CD4-positive, alpha-beta T cell treated with Interferon gamma for 1 hour (primary cell): Measurements from ENCODE around the gene WIPF2.
"Not testable (repeated sequence)": the region's sequence is repeated elsewhere in the genome, so short reads cannot be mapped to it uniquely, and the experiment has no call there.

Experiments
- DNase-seq: peaks from one replicate; pipeline ENCODE4 v3.0.0-alpha.2; 2020

The WIPF2 gene

DNA sequence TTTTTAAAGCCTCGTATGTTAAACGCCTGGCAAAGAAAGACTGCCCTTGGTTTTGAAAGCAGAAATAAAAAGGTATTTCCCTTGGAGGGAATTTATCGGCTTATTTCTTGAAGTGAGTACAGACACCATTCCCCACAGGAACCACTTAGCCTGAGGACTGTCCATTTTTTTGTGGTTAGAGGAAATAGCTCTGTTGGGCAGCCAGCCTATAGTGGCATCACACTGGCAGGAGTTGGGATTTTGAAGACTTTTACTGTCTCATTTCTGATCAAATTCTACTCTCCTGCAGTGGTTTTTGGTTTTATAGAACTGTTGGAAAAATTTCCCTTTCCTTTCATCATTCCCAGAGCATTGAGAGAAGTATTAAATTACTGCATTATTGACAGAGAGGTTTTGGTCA, 34.5 kb downstream of the WIPF2 start:
- no peak for DNase-seq

DNA sequence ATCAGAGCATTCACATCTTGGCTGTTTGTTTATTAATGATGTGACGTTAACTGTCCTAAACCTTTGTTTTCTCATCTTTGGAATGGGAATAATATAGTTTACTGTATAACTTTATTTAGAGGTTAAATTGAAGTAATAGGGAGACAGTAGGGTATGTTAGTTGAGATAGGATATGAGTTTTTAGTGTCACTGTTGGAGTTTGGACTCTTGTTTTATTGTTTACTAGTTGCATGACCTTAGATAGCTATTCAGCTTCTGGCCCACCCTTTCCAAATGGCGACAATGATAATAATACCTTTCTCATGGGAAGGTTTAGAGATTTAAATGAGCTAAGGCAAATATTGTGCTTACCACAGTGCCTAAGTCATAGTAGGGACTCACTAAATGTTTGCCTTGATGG, 40.4 kb downstream of the WIPF2 start:
- DNase-seq, result no peak

DNA sequence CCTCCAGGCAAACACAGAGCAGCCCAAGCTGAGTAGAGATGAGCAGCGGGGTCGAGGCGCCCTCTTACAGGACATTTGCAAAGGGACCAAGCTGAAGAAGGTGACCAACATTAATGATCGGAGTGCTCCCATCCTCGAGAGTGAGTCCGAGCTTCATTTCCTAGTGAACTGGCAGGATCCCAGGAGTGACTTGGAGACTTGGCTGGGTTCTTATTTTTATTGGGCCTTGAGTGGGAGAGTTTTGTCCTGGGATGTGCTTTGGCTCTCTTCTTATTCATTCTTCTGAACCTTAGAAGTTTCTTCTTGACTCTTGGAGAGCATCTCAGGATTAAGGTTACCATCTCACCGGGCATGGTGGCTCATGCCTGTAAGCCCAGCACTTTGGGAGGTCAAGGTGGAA, 41.4 kb downstream of the WIPF2 start:
- DNase-seq, result no peak

DNA sequence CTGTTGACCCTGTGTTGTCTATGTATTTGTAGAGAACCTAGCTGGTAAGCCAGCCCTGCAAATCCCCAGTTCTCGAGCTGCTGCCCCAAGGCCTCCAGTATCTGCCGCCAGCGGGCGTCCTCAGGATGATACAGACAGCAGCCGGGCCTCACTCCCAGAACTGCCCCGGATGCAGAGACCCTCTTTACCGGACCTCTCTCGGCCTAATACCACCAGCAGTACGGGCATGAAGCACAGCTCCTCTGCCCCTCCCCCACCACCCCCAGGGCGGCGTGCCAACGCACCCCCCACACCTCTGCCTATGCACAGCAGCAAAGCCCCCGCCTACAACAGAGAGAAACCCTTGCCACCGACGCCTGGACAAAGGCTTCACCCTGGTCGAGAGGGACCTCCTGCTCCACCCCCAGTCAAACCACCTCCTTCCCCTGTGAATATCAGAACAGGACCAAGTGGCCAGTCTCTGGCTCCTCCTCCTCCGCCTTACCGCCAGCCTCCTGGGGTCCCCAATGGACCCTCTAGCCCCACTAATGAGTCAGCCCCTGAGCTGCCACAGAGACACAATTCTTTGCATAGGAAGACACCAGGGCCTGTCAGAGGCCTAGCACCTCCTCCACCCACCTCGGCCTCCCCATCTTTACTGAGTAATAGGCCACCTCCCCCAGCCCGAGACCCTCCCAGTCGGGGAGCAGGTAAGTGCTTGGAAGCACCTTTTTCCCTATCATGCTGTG, 45.5 kb downstream of the WIPF2 start:
- DNase-seq, result no peak

DNA sequence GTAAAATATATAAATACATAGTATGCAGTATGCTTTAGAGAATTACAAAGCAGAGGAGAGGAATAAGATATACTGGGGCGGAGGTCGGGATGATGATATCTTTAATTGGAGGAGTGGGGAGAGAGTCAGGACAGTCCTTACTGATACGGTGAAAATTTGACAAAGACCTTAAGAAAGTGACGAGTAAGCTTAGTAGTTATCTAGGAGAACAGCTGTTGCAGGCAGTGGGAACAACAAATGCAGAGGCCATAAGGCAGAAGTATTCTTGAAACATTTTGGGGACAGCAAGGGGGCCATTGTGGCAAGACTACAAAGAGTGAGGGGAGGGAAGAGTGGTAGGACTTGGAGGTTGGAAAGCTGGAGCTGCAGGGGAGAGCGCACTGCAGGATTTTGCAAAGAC, 46.2 kb downstream of the WIPF2 start:
- DNase-seq, result no peak

DNA sequence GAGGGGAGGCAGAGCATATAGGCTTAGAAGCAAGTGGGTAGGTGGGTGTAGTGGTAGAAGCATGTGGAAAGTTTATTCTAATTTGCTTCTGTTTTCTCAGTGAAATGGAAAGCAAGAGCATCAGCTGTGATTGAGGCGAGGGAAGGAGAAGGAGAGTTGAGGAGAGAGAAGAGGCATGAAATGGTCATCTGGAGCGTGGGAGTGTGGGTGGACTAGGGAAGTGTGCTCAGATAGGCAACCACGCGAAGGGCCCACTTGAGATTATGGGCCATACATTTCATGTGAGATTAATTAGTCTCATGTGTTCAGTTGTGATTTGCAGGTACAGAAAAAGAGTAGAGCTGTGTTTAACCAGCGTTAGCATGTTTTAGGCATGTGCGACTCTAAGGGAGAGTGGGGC, 47.8 kb downstream of the WIPF2 start:
- no peak for DNase-seq

DNA sequence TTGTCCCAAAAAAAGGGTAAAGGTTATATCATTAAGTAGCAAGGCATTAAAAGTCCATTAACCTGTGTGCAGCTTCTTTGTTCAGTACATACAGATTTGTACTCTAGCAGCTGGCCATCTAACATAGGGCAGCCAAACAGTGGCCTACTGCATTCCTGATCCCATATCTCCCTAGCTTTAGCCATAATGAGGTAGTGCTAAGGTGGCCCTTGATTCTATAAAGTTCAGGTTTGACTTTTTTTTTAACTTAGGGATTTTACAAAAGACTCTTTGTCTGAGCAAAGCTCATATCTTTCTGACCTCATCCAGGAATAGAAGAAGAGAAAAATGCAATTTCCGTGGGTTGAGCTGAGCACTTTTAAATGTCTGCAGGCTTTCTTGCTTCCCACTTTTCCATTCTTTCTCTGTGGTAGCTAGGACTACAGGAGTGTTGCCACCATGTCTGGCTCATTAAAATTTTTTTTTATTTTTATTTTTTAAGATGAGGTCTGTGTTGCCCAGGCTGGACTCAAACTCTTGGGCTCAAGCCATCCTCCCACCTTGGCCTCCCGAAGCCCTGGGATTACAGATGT, 49.1 kb downstream of the WIPF2 start:
- DNase-seq, result no peak

DNA sequence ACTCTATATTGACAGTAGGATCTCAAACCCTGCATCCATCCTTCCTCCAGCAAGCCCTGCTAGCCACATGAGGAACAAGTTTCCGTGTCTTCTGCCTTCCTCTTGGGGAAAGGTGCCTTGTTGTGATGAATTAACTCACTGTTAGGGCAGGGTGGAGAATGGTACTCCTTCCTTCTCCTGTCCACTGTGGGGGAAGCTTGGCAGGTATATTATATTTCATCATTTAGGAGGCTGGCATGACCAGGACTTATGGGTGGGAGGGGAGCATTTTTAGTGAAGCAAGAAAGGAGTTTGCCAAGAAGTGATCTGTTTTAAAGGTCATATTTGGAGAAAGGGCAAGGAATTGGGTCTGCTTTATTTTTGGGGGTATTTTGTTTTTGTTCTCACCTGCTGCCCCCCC, 59.3 kb downstream of the WIPF2 start:
- DNase-seq, result no peak

DNA sequence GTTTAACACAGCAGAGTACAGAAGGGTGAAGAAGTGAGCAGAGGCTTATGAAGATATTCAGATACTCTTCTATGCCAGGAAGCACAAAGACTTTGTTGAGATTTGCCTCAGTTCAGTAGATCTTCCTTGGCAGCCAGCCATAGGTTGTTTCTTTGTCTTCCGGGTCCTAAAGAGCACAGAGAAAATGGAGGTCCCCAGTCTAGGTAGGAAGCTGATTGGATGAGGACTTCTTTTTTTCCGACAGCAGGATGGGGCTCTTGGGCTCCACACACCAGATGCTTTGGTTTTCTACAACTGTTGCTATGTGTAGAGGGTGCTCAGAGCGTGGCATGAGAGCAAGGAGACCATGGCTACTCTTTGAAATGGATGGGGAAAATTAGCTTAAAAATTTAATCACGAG, 60.3 kb downstream of the WIPF2 start:
- no peak for DNase-seq

DNA sequence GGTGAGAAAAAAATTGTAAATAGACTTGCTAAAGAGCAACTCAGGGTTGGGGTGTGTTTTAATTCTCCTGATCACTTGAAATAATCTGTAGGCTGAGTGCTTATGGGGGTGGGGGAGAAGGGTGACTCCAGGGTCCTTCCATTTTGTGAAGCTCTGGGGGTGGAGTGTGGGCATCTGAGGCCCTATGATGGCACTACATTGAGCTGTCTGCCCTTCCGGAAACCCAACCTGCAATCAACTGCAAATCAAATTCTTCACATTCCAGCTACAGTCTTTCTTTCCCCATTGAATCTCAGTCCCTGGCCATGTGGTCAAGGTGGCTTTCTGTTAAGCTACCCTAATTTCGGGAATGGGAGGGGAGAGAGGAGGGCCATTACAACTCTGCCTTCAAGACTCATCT, 62.6 kb downstream of the WIPF2 start:
- DNase-seq, result no peak

DNA sequence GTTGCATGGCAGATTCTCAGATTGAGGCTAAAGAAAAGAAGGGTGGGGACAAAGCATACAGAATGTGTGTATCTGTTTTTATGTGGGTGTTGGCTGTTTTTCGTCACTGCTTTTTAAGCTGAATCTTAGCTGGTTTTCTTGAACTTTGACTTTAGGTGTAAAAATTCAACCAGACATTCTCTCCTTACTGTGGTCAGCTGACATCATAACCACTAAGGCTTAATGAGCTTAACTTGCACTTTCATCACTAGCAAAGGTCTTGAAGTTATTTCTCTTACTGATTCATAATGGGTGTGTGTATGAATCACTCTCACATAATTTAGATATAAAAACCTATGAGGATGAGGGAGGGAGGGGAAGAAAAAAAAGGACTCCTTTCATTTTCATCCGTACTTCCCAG, 64.6 kb downstream of the WIPF2 start:
- no peak for DNase-seq

DNA sequence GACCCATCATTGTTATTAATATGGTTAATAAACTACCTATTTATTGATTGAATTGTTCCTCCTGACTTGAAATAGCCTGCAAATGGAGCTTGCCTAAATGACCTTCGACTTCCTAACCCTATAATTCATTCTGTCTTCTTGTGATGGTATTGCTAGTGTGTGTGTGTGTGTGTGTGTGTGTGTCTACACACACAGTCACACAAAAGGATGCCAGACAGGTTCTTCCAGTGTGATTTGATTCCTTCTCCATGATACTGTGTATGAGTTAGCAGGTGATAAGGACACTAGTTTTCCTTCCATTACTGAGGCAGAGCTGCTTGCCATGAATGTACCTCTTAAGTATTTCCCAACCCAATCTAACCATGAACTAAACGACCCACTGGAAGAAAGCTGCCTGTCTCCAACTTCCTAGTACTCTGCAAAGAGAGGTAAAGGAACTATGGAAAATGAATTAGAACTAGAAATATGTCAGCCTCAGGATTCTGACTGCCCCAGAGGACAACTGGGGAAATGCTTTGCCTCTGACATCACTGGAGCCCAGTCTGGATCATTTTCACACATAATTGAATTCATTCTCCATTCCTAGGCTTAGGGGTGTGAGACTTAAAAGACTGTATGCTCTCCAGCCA, 65.1 kb downstream of the WIPF2 start:
- DNase-seq, result no peak

DNA sequence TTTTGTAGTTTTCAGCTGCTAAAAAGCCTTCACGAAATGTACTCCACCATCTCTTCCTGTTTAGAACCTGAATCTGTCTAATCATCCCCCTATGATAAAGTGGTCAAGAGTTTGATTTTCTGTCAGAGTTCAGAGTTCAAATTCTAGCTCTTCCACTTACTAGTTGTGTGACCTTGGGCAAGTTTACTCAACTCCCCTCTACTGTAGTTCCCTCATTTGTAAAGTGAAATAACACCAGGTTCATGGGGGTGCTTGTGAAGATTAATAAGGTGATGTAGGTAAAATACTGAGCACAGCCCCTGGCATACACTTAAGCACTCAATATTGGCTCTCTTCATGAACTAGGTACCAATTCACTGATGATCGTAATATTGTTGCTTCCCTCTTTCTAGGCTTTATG, 67.4 kb downstream of the WIPF2 start:
- DNase-seq, result no peak

DNA sequence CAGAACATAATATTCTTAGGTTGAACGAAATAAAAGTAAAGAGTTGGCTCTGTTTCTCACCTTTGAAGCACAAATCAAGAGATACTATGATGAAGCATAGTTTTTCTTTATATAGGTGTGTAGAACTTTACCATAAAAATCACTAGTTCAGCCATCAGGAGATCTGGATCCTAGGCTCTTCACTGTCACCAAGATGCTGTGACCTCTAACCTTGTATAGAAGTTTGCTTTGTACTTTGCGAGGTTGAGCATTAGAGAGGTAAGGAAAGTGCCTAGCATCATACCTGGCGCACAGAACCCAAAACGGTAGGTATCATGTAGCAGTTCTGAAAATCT, 68.0 kb downstream of the WIPF2 start:
- no peak for DNase-seq

DNA sequence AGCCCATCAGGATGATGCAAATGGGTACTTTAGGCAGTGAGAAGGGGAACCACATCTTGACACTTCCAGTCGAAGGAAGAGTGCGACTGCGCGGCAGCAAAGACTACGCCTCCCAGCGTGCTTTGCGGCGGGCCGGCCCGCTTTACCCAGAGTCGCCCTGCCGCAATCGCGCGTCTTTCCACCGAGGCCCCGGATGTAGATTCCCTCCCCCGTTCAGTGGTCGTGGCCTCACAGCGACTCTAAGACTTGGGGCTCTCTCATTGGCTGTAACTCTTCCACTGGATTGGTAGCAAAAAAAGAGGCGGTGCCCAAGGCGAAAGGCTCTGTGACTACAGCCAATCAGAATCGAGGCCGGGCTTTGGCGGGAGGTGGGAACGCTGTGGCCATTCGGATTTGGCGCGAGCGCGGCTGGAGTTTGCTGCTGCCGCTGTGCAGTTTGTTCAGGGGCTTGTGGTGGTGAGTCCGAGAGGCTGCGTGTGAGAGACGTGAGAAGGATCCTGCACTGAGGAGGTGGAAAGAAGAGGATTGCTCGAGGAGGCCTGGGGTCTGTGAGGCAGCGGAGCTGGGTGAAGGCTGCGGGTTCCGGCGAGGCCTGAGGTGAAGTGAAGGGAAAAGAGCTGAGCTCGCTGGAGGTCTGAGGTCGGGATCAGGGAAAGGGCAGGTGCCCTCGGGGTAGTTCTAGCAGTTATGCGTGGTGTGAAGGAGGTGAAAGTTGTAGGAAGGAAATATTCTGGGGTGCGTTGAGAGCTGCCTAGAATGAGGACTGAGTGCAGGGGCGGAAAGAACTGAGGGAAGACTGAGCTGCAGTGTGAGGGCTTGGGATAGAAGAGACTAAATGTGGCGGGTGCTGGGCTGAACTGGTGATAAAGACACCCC, 68.6 kb downstream of the WIPF2 start, which contains the start of gene CDC6:
CDC6 (plus strand) TSS at position 386 of the 876 bp plus-strand sequence. CDS start 1,542 bp downstream, outside the sequence.
- peak; percentile 99 for DNase-seq

DNA sequence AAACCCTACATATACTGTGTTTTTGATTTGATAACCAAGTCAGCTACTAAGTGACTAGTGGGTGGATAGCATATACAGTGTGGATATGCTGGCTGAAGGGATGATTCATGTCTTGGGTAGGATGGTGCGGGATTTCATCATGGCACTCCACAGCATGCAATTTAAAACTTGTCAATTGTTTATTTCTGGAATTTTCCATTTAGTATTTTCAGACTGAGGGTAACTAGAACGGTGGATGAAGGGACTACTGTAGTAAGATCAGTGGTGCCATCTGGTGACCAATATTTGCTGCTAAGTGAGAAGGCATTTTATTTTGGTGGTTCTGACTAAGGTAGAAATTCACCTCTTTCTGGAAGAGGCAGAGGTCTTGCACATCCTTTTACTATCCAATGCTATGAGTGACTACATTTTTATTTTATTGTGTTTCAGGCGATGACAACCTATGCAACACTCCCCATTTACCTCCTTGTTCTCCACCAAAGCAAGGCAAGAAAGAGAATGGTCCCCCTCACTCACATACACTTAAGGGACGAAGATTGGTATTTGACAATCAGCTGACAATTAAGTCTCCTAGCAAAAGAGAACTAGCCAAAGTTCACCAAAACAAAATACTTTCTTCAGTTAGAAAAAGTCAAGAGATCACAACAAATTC, 71.7 kb downstream of the WIPF2 start:
- no peak for DNase-seq

DNA sequence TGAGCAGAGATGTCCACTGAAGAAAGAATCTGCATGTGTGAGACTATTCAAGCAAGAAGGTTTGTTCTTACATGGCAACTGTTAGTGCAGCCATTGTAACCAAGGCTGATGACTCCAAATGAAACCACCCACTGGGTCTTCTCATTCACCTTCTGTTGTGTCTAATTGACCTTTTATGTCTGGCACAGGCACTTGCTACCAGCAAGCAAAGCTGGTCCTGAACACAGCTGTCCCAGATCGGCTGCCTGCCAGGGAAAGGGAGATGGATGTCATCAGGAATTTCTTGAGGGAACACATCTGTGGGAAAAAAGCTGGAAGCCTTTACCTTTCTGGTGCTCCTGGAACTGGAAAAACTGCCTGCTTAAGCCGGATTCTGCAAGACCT, 72.2 kb downstream of the WIPF2 start:
- no peak for DNase-seq

DNA sequence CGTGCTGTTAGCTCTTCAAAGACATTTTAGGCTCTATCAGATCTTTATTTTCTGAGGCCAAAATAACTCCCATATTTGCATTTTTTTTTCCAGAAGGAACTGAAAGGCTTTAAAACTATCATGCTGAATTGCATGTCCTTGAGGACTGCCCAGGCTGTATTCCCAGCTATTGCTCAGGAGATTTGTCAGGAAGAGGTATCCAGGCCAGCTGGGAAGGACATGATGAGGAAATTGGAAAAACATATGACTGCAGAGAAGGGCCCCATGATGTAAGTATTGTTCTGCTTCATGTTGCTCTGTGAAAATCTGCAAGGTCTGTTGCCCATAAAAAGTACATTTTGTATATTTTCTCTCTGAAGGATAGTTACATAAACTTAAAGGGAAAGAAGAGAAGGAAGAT, 74.3 kb downstream of the WIPF2 start:
- no peak for DNase-seq

DNA sequence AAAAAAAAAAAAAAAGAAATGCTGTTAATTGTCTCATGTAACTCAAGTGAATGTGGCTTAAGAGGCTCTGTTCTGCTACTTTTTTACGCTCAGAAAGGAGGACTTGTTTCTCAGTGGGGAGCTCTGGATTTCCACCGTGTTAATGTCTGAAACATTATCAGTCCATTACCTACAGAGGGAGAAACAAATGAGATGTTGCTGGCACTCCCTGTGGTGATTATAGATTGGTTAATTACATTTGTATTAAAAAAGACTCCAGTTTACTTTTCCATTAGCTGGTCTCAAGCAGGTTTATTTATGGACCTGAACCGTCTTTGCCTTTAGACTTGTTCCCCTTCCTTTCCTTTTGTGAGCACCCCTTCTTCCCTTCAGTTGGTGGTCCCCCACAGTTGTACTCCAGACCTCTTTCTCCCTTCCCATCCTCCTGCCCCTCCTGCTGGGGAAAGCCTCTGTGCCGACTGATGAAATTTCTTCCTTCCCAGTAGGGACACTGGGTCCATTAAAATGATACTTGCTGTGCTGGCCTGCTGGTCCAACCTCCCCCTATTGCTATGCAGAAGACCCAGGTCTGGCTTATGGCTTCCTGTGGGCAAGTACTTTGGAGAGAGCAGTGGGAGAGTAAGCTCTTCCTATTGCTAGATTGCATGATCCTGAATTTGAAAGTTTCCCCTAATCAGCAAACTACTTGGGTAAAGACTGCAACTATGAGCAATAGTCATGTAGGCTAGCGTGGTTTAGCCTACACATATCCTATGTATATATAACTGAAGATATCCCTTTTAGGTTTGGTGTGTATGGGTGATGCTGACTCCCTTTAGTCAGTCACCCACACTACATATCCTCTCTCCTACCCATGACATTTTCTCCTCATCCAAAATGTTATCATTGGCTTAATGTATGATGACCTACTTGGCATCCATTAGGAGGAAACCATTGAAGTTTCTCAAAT, 76.7 kb downstream of the WIPF2 start:
- no peak for DNase-seq

DNA sequence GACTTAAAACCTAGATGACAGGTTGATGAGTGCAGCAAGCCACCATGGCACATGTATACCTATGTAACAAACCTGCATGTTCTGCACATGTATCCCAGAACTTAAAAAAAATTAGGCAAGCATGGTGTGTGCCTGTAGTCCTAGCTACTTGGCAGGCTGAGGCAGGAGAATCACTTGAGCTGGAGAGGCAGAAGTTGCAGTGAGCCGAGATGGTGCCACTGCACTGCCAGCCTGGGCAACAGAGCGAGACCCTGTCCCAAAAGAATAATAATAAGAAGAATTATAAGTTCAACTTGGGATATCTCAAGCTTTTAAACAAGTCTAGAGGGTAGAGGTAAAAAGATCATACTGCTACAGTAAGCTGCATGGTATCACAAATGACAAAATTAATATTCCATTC, 78.4 kb downstream of the WIPF2 start:
- no peak for DNase-seq

DNA sequence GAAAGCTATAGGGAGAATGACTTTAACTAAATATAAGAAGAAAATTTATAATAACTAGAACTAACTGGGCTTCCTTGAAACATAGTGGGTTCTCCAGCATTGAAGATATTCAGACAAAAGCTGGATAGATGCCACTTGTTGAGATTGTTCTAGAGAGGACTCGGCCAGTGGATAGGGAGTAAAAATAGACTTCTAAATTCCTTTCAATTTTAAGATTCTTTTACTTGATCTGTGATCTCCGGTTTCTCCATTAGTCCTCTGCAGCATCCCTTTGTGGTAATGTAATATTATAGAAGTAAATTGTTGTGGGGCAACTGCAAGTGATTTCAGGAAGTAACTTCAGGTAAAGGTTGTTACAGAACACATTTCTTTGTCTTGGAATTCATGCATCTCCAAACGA, 79.6 kb downstream of the WIPF2 start:
- DNase-seq, result no peak

DNA sequence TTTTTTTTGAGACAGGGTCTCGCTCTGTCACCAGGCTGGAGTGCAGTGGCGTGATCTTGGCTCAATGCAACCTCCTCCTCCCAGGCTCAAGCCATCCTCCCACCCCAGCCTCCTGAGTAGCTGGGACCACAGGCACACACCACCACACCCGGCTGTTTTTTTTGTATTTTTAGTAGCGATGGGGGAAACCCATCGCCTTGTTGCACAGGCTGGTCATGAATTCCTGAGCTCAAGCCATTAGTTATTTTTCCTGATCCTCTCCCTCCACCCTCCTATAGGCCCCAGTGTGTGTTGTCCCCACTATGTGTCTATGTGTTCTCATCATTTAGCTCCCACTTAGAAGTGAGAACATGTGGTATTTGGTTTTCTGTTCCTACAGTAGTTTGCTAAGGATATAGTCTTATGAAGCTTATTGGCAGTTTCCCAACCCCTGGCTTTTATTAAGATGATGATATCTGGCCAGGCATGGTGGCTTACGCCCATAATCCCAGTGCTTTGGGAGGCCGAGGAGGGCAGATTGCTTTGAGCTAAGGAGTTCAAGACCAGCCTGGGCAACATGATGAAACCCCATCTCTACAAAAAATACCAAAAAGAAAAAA, 80.2 kb downstream of the WIPF2 start:
- DNase-seq, result not testable (repeated sequence)
